GM15510 (cell line): Measurements from ENCODE around the gene PCDHA5.
"Not testable (repeated sequence)": the region's sequence is repeated elsewhere in the genome, so short reads cannot be mapped to it uniquely, and the experiment has no call there.

Experiments
- POLR2A ChIP-seq: IDR thresholded peaks from 3 replicates; pipeline ENCODE4 v1.6.1; 2011; ENCODE audit warnings: borderline replicate concordance; ENCODE audit not compliant: insufficient read length; ENCODE audit errors: extremely low read depth

The PCDHA5 gene

DNA sequence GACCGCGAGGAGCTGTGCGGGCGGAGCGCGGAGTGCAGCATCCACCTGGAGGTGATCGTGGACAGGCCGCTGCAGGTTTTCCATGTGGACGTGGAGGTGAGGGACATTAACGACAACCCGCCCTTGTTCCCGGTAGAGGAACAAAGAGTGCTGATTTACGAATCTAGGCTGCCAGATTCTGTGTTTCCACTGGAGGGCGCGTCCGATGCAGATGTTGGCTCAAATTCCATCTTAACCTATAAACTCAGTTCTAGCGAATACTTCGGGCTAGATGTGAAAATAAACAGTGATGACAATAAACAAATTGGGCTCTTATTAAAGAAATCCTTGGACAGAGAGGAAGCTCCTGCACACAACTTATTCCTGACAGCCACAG, 6.9 kb downstream of the PCDHA5 start:
- TF ChIP-seq POLR2A = no peak

DNA sequence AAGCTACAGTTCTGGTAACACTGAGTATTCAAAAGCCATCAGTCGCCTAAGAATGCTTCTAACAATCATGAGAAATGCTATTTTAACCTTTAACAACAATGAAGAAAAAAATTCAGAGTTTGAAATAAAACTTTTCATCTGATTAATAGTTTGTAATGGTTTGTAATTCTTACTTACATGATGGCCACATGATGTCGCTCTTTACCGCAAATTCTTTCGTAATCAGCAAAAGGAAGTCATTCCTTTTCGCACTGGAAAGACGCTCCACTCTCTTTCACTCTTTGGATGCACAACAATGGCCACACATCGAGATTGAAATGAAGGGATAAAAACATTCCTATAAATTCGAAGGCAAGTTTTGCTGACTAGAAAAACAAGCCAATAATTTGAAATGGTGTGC, 12.6 kb downstream of the PCDHA5 start, which contains the start of gene PCDHA7:
TSS of gene PCDHA7 (plus strand) at position 277 of the 400 bp plus-strand sequence. CDS start at position 392, 115 bp downstream.
- TF ChIP-seq POLR2A = no peak

GRCh38 chr5:140835622-140836510, 14.5 kb downstream of the PCDHA5 start:
- TF ChIP-seq POLR2A = no peak

- no peak for TF ChIP-seq POLR2A
Measured at GRCh38 chr5:140840978-140841962, 19.9 kb downstream of the PCDHA5 start, which contains the start of gene PCDHA8. Gene PCDHA8 (plus strand): TSS chr5:140841187. CDS start chr5:140841322, 135 bp downstream.

DNA sequence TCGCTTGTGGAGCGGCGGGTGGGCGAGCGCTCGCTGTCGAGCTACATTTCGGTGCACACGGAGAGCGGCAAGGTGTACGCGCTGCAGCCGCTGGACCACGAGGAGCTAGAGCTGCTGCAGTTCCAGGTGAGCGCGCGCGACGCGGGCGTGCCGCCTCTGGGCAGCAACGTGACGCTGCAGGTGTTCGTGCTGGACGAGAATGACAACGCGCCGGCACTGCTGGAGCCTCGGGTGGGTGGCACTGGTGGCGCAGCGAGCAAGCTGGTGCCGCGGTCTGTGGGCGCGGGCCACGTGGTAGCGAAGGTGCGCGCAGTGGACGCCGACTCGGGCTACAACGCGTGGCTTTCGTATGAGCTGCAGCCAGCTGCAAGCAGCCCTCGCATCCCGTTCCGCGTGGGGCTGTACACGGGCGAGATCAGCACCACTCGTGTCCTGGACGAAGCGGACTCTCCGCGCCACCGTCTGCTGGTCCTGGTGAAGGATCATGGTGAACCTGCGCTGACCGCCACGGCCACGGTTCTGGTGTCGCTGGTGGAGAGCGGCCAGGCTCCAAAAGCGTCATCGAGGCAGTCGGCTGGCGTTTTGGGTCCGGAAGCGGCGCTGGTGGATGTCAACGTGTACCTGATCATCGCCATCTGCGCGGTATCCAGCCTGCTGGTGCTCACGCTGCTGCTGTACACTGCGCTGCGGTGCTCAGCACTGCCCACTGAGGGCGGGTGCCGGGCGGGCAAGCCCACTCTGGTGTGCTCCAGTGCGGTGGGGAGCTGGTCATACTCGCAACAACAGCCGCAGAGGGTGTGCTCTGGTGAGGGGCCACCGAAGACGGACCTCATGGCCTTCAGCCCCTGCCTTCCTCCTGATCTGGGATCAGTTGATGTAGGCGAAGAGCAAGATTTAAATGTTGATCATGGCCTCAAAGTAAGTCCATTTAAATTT, 21.7 kb downstream of the PCDHA5 start:
- no peak for TF ChIP-seq POLR2A

GRCh38 chr5:140848139-140849102, 27.0 kb downstream of the PCDHA5 start, which contains the start of gene PCDHA9:
Gene PCDHA9 (plus strand): TSS chr5:140848382. CDS start chr5:140848496, 114 bp downstream.
- not testable (repeated sequence) for TF ChIP-seq POLR2A

DNA sequence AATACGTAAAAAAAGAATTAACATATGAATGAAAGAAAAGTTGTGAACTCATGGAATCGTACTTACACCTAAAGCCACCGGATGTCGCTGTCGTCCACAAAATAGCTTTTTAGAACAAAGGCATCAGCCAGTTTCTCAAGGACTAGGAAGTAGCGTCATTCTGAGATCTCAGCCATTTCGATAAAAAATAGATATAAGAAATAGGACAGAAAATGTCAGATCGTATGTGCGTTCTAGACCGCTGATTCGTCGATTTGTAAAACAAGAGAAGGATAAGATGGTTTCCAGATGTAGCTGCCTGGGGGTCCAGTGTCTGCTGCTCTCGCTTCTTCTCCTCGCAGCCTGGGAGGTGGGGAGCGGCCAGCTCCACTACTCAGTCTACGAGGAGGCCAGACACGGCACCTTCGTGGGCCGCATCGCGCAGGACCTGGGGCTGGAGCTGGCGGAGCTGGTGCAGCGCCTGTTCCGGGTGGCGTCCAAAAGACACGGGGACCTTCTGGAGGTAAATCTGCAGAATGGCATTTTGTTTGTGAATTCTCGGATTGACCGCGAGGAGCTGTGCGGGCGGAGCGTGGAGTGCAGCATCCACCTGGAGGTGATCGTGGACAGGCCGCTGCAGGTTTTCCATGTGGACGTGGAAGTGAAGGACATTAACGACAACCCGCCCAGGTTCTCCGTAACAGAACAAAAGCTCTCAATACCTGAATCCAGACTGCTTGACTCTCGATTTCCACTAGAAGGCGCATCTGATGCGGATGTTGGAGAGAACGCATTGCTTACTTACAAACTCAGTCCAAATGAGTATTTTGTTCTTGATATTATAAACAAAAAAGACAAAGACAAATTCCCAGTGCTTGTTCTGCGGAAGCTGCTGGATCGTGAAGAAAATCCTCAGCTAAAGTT, 34.6 kb downstream of the PCDHA5 start, which contains the start of gene PCDHA10:
TSS of gene PCDHA10 (plus strand) at position 126 of the 903 bp plus-strand sequence. CDS start at position 278, 152 bp downstream.
- TF ChIP-seq POLR2A = no peak

DNA sequence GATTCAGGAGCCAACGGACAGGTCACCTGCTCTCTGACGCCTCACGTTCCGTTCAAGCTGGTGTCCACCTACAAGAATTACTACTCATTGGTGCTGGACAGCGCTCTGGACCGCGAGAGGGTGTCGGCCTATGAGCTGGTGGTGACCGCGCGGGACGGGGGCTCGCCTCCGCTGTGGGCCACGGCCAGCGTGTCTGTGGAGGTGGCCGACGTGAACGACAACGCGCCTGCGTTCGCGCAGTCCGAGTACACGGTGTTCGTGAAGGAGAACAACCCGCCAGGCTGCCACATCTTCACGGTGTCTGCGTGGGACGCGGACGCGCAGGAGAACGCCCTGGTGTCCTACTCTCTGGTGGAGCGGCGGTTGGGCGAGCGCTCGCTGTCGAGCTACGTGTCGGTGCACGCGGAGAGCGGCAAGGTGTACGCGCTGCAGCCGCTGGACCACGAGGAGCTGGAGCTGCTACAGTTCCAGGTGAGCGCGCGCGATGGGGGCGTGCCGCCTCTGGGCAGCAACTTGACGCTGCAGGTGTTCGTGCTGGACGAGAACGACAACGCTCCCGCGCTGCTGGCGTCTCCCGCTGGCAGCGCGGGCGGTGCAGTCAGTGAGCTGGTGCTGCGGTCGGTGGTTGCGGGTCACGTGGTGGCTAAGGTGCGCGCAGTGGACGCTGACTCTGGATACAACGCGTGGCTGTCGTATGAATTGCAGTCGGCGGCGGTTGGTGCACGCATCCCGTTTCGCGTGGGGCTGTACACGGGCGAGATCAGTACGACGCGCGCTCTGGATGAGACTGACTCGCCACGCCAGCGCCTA, 36.0 kb downstream of the PCDHA5 start:
- no peak for TF ChIP-seq POLR2A

GRCh38 chr5:140857987-140858240, 36.5 kb downstream of the PCDHA5 start:
- no peak for TF ChIP-seq POLR2A

DNA sequence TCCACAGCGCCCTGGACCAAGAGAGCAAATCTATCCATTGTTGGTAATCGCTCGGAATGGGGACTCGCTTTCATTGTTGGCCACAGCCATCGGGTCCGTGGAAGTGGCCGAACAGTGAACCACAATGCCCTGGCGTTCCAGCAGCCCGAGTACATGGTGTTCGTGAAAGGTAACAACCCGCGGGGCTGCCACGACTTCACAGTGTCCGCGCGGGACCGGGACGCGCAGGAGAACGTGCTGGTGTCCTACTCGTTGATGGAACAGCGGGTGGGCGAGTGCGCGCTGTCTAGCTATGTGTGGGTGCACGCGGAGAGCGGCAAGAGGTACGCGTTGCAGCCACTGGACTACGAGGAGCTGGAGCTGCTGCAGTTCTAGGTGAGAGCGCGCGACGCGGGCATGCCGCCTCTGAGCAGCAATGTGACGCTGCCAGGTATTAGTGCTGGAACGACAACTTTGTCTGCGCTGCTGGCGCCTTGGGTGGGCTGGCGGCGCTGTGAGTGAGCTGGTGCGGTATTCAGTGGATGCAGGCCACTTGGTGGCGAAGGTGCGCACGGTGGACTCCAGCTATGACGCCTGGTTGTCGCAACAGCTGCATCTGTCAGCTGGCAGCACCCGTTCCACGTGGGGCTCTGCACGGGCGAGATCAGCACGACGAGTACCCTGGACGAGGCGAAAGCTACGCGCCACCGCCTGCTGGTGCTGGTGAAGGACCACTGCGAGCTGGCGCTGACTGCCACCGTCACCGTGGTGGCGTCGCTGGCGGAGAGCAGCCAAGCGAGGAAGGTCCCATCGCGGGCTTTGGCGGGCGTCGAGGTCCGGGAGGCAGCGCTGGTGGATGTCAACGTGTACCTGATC, 41.3 kb downstream of the PCDHA5 start:
- no peak for TF ChIP-seq POLR2A
